Measurements from ENCODE around the gene GLDN. TPM values are rescaled to one million over a fixed set of nuclear protein-coding genes. Genes with fewer than 3 reads are reported as not detected.

The GLDN gene
- total and polyA plus RNA-seq, 2 of the 4 experiments (the other 2 are of a cell fraction), result under 0.01 TPM; not detected in 1

GRCh38 chr15:51388726-51389125, 47.3 kb downstream of the GLDN start:
- H2AK9ac ChIP-seq (replicated peaks; ENCODE audit: low read depth, low read length, poor library complexity), result no peak overlapping the region
- H3K18ac ChIP-seq (ENCODE audit: low read depth, low read length), result no peak overlapping the region
- TF ChIP-seq POLR2A (IDR thresholded peaks at IDR 0.05; ENCODE audit: low read depth, low read length), result no peak
- no peak for TF ChIP-seq MAFK (IDR thresholded peaks at IDR 0.05; ENCODE audit: low read depth, low read length)
- no peak overlapping the region for H3K27ac ChIP-seq (ENCODE audit: insufficient read depth, low read length)
- H4K91ac ChIP-seq (ENCODE audit: insufficient read depth, low read depth, low read length), result no peak overlapping the region
- no peak overlapping the region for H3K14ac ChIP-seq (replicated peaks; ENCODE audit: low read depth, low read length)
- no peak overlapping the region for H2BK20ac ChIP-seq (ENCODE audit: low read depth, low read length)
- no peaks in the 10 kb centered on the region for H3K9me3 ChIP-seq (ENCODE audit: control insufficient read depth, insufficient read depth, low read length)
- intact Hi-C loops (cut with micrococcal nuclease), result no loop called here
- no peak overlapping the region for H2BK120ac ChIP-seq (ENCODE audit: low read depth, low read length)
- no peak overlapping the region for H3K23ac ChIP-seq (ENCODE audit: low read depth, low read length)
- H4K20me1 ChIP-seq (ENCODE audit: insufficient read depth, low read length), result no peaks in the 10 kb centered on the region
- ATAC-seq (ENCODE audit: low read depth), result no peak
- H3K4ac ChIP-seq (ENCODE audit: low read depth, low read length), result no peak overlapping the region
- no peaks in the 10 kb centered on the region; the same call in 1 of the 2 replicates for H3K9me1 ChIP-seq (ENCODE audit: insufficient read depth, low read length)
- H4K5ac ChIP-seq (ENCODE audit: low read depth, low read length), result no peak overlapping the region
- peaks cover 30% of the 10 kb centered on the region for H3K27me3 ChIP-seq (ENCODE audit: control insufficient read depth, insufficient read depth, low read length)
- H3K79me1 ChIP-seq (ENCODE audit: low read depth in 1 of 2, low read length in 2 of 2), result no peaks in the 10 kb centered on the region
- ChIA-PET POLR2A (ENCODE audit: unreplicated experiment) (no interaction called here), CTCF (no interaction called here)
- in situ Hi-C loops (cut with MboI; ENCODE audit: low sequenced_read_pairs), result no loop called here
- no peak overlapping the region for H2AK5ac ChIP-seq (ENCODE audit: low read depth, low read length)
- no peak overlapping the region for H4K8ac ChIP-seq (ENCODE audit: low read depth in 2 of 2, low read length in 2 of 2)
- no peak overlapping the region for H2BK15ac ChIP-seq (ENCODE audit: low read depth, low read length)
- no peak overlapping the region for H2BK5ac ChIP-seq (ENCODE audit: low read depth, low read length, poor library complexity, severe bottlenecking)
- no peaks in the 10 kb centered on the region for H3K4me1 ChIP-seq (ENCODE audit: control insufficient read depth, insufficient read depth, low read length)
- no peak overlapping the region for H3K56ac ChIP-seq (ENCODE audit: extremely low read depth, insufficient read depth, low read length)
- no peak overlapping the region for H3K4me3 ChIP-seq (ENCODE audit: insufficient read depth, low read depth, low read length)
- H3K9ac ChIP-seq (ENCODE audit: low read depth, low read length), result no peak overlapping the region
- no peak overlapping the region for H2AFZ ChIP-seq (replicated peaks; ENCODE audit: low read length, poor library complexity)
- no peak overlapping the region for H3K4me2 ChIP-seq (ENCODE audit: low read depth, low read length)
- no peak for DNase-seq
- no TSS peak for BruUV-seq (replicated peaks)
- dilution Hi-C loops (cut with HindIII; ENCODE audit: low sequenced_read_pairs, unreplicated experiment), result no loop called here
- H3K36me3 ChIP-seq (ENCODE audit: control insufficient read depth, insufficient read depth, low read length), result no peaks in the 10 kb centered on the region
- WGBS, 2 experiments (ENCODE audit: extremely low coverage in 2 of 2, insufficient read length in 1 of 2), result no CpG with 5 or more reads among the region's 7 CpGs
